Measurements from ENCODE around the gene TRIM38.
"Not testable (repeated sequence)": the region's sequence is repeated elsewhere in the genome, so short reads cannot be mapped to it uniquely, and the experiment has no call there.

TRIM38 gene

DNA sequence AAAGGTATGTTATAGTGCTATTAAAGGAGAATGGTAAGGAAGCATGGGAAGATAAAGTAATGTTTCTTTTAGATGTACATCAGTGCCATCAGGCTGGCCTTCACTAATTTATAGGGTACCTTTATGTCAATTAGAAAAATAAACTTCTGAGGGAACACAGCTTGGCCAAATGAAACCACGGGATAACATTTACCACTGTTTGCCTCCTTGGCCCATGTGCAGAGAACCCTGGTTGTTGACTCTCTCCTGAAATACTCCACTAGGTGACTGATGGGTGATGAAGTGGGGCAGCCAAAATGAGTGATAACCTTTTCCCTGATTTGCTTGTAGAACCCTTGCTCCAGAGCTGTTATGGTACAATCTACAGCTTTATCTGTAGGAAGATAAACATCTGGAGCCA is 9.5 kb downstream of the TRIM38 start:
- no peak for DNase-seq

DNA sequence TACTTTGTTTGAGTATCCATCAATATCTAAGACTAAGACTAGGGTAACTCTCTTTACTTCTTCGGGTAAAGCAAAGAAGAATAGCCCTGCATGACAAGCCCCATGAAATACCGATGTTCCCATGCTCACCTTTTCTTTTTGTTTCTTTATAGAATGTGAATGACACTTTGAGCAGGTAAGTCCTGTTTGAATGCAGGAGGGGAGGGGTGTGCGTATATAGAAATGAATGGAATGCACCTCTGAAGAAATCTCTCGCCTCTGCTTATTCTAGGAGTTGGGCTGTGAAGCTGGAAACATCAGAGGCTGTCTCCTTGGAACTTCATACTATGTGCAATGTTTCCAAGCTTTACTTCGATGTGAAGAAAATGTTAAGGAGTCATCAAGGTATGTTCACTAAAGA is 10.3 kb downstream of the TRIM38 start:
- no peak for DNase-seq

DNA sequence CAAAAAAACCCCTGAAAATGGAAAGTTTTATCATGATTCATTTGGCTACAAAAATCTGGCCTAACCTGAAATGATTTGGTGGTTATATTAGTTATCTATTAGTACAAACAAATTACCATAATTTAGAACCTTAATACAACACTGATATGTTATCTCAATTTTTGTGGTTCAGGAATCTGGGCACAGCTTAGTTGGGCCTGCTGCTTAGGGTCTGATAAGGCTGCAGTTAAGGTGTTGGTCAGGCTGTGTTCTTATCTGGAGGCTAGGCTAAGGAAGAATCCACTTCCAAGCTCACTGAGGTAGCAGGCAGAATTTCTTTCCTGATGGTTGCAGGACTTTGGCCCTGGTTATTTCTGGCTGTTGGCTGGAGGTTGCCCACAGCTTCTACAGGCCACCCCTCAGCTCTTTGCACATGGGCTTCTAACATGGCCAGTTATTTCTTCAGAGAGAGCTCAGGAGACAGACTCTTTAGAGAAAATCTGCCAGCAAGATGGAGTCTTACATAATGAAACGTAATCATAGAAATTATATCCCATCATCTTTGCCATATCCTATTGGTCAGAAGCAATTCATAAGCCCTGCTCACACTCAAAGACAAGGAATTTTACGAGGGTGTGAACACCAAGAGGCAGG is 11.4 kb downstream of the TRIM38 start:
- no peak for DNase-seq

DNA sequence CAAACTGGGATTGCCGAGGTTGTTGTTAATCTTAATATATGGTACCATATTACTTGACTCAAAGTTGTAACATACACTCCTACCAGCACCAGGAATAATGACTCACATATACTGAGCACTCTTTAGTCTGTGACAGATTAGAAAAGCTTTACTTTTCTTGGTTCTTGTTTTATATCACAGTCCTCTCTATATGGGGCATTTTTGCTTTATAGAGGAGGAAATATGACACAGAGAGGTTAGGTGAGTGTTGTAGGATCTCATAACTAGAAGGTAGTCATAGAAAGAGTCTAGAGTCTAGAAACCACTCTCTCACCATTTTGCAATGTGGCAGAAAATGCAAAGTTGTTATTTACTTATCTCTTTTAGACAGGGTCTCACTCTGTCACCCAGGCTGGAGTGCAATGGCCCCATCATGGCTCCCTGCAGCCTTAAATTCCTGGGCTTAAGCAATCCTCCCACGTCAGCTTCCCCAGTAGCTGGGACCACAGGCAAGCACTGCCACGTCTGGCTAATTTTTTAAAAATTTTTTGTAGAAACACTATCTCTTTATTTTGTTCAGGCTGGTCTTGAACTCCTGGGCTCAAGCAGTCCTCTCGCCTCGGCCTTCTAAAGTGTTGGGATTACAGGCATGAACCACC is 13.4 kb downstream of the TRIM38 start:
- DNase-seq, result no peak

DNA sequence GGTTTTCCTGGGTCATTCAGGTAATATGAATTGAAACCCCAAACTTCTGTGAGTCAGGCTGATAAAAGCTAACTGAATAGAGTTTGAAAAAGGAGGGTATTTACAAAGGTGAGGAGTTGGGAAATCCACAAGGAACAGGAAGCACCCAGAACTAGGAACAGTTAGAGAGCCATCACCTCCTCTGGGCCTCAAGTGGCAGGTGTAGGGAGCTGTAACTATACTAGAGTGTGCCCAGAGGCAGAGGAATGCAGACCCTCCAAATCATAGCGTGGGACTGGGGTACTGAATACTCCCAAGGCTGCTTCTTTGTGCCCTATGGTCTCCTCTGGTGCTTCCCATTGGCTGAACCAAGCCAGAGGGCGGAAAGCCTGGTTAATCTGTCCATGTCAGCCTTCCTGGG is 18.3 kb downstream of the TRIM38 start:
- no peak for DNase-seq

DNA sequence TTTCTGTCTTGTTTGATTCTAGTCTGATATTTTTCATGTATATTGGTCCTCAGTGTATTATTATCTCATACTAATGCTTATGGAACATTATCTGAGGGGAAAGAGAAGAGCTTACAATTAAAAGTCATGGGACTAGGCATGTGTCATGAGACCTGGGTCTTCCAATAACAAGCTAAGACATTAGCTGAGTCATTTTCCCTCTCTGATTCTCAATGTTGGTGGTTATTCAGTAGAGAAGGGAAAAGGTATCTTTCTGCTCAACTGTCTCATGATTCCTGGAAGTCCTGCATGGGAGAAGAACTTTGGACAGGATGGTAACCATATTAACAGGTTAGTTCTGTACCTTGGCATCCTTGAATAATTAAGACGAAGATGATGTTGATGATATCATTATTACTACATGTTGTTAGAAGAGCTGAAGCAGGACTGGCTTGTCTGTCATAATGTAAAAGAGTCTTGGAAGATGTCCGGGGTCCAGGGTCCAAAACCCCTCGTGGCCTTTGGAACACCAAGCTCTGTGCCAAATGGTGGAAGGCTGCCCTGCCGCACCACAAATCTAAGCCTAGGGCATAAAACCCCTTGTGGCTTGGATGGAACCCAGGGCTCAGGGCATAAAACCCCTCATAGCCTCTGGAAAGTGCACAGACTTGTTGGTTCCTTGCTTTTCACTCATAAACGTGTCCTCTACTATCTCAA is 19.1 kb downstream of the TRIM38 start:
- DNase-seq, result no peak

DNA sequence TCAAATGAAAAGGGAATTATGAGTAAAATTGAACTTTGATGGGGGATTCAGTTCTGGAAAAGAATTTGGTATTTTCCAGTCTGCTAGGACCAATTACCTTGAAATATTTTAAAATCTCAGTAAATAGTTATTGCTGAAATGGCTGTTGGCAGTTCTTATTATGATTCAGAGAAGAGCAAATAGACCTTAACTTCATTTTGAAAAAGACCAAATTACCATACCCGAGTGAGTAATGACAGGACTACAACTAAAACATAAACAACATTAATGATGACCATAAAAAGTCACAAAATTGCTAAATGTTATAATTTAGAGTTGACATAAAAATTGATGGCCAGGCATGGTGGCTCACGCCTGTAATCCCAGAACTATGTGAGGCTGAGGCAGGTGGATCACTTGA is 21.7 kb downstream of the TRIM38 start:
- no peak for DNase-seq

DNA sequence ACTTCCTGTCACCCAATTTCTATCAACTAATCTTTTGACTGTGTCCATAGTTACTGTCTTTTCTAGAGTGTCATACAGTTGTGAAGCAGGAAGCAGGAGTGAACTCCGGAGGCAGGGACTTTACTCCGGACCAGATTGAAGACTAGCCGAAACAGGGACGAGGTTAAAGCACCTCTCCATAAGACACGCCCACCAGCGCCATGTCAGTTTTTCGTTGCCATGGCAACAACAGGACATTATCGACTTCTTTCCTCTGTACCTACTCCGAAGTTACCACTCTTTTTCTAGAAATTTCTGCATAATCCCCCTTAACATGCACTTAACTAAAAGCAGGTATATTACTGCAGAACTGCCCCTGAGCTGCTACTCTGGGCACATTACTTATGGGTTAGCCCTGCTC is 25.2 kb downstream of the TRIM38 start:
- no peak for DNase-seq

DNA sequence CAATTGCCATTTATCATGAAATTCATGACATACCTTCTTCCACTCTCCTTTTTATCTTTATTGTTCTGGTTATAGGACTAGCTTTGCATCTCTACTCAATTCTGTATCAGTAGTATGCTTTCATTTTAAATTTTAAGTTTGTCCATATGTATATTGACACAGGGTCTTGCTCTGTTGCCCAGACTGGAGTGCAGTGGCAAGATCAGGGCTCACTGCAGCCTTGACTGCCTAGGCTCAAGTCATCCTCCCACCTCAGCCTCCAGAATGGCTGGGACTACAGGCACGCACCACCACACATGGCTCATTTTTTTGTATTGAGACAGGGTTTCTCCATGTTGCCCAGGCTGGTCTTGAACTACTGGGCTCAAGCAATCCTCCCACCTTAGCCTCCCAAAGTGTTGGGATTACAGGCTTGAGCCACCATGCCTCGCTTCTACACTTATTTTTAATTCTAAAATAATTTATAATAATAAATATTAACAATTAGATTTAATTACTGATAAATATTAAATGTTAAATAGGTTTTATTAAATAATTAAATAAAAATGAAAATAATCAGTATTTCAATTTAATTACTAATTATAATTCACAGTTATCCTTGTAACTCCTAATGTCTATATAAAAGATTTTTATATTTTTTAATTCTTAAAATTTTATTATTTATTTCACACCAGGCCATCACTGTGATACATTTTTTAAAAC is 27.7 kb downstream of the TRIM38 start:
- DNase-seq, result no peak

DNA sequence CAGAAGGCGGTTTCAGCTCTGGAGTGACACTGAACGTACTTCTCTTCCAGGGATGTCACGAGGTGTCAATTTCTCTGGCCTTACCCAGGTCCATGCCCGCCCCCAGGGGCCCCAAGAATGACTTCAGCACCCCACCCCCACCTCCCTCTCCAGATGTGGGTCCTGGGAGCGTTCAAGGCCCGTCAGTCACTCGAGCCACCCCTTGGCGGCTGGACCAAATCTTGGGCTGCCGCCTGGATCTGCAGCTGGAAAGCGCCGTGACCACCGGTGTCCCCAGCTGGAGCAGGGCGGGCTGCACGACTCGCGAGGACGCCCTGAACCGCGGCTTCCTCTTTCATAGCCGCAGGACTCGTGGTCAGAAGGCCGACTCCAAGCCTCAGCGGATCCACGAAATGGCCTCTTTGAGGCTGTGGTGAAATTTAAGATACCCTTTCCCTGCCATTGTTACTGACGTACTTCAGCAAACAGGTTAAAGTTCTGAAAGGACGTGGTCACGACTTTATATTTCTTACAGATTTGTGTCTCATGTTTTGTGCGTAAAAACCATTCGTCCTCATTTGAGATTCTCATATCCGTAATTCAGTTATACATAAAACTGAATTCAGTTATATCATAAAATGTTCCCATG is 29.3 kb downstream of the TRIM38 start:
- DNase-seq, result peak; percentile 31

DNA sequence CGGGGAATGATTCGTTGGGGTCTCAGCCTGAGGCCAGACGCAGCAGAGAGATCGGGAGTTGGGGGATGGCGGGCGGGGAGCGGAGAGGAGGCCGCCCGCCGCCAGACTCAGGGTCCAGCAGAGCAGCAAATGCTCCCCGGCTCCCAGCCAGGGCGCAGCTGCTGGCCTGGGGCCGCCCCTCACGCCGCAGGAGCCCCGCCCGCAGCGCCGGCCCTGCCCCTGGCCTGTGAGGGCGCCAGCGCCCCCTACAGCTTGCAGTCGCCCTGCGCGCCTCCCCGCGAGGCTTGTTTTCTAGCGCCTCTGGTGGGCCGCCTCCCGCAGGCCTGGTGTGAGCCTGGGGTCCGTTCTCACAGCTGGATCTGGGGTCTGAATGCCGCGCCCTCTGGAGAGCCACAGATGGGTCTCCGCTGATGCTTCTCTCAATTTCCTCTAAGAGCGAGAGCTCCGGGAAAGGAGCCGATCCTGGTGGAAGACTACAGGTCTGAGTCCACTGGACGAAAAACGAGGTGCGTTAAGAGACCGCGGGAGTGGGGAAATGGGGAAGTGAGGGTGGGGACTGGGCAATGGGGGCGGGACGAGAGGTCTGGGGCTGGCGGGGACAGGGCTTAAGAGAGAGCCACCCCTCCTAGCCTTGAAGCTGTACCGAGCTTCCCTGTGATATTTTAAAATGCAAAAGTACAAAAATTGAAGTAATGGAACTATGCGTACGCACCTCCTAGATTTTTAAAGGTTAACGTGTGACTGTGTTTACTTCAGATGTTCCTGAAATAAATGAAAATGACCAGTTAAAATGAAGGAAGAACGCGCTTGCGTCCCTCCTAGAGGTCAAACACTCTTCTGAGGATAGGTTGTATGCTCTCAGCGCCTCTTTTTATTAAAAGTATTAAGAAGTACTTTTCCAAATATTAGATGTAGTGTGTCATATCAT is 30.1 kb downstream of the TRIM38 start:
- peak; percentile 50 for DNase-seq

DNA sequence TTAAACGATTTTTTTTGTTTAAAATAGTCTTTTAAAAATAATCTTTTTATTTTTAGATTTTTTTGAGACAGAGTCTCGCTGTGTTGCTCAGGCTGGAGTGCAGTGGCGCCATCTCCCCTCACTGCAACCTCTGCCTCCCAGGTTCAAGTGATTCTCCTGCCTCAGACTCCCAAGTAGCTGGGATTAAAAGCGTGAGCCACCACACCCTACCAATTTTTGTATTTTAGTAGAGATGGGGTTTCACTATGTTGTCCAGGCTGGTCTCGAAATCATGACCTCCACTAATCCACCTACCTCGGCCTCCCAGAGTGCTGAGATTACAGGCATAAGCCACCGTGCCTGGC is 30.7 kb downstream of the TRIM38 start:
- not testable (repeated sequence) for DNase-seq

DNA sequence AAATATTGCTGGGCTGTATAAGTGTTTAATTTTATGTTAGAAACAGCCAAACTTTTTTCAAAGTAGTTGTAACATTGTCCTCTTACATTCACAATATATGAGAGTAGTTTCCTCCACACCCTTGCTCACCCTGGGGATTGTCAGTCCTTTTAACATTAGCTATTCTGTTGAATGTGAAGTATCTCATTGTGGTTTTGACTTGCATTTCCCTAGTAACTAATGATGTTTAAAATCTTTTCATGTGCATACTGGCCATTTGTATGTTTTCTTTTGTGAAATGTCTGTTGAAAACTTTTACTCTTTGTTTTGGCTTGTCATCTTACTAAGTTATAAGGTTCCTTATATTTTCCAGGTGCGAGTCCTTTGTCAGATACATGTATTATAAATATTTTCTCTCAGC is 32.9 kb downstream of the TRIM38 start:
- DNase-seq, result no peak

DNA sequence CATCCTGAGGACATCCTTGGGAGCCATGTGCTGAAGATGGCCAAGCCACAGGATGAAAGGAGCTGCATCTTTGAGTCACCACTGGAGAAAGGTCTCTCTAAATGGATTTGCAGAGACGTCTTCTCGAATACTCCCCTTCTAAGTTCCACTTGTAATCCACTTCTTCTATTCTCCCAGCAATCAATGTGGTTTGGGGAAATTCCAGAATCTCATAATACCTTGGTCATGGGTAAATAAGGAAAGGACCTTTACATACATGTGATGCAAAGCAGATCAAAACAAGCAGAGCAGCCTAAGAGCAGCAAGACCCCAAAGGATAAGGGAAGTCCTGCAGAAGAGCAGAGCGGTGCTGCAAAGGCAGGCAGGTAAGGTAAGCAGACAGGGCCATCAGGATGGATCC is 35.3 kb downstream of the TRIM38 start:
- DNase-seq, result no peak

DNA sequence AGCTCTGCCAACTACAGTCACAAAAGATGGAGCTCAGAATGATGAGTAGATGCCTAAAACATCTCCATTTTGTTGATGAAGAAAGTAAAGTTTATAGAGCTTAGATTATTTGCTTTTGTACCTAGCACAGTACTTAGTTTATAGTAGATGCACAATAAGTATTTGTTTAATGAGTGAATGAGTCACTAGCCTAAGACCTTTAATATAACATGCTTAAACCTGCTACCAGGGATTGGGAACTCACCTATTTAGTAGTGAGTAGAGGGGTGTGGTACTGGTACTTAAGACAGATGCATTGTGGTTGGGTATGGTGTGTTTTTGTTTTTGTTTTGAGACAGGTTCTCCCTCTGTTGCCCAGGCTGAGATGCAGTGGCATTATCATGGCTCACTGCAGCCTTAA is 35.8 kb downstream of the TRIM38 start:
- no peak for DNase-seq

DNA sequence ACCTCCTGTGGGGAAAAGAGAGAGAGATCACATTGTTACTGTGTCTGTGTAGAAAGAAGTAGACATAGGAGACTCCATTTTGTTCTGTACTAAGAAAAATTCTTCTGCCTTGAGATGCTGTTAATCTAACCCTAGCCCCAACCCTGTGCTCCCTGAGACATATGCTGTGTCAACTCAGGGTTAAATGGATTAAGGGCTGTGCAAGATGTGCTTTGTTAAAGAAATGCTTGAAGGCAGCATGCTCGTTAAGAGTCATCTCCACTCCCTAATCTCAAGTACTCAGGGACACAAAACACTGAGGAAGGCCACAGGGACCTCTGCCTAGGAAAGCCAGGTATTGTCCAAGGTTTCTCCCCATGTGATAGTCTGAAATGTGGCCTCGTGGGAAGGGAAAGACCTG is 36.6 kb downstream of the TRIM38 start:
- not testable (repeated sequence) for DNase-seq

DNA sequence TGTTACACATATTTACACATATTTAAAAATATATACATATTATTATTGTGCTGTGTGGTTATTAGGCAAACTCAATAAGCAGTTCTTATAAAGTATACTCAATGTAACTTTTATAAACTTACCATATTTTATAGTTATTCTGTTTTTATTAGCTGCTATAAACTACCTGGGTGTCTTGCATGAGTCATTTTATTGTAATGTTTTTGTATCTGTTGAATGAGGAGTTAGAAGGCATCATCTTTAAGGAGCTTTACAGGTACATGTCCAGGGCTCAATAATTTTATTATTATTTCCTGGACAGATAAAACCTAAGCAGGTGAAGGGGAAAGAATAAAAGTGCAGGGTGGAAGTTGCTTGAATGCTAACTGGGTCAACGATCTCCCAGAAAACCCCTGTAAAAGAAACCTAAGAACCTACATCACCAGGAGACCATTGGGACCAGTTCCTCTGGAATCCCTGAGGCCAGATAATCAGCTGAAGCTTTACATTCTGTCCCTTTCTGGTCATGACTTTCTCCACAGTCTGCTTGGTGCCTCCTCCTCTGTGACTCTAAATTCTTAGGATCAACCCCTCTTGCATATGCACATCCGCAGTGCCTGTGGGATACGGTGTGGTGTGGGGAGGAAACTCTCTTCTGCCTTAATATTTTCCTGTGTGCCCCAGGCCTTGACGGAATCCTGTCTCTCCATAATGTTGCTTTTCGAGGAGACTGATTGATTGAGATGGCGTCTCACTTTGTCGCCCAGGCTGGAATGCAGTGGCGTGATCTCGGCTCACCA is 38.0 kb downstream of the TRIM38 start:
- DNase-seq, result no peak

DNA sequence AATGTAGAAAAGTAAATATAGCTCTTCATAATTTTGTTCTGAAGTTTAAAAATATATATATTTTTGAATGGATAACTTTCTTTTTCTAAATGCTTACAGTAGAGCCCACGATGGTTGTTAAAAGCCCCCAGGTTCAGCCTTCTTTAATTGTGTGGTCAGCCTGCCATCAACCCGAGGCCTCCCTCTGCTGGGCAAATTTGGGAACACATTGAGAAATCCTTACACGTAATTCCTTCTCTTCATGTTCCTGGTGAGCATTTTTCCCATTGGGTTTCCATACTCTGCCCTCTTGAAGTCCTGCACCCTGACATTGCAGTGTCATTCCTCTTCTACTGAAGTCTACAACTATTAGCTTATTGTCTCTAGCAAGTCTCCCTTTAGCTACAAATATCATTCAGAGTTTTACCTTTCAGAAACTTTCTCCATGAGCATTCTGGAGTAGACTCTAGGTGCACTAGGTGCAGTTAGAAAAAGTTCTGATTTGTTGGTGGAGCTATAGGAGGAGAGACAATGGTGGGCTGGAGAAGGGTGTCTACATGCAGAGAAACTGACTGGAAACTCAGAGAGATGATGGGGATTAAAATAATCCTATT is 40.6 kb downstream of the TRIM38 start:
- DNase-seq, result peak; percentile 51

DNA sequence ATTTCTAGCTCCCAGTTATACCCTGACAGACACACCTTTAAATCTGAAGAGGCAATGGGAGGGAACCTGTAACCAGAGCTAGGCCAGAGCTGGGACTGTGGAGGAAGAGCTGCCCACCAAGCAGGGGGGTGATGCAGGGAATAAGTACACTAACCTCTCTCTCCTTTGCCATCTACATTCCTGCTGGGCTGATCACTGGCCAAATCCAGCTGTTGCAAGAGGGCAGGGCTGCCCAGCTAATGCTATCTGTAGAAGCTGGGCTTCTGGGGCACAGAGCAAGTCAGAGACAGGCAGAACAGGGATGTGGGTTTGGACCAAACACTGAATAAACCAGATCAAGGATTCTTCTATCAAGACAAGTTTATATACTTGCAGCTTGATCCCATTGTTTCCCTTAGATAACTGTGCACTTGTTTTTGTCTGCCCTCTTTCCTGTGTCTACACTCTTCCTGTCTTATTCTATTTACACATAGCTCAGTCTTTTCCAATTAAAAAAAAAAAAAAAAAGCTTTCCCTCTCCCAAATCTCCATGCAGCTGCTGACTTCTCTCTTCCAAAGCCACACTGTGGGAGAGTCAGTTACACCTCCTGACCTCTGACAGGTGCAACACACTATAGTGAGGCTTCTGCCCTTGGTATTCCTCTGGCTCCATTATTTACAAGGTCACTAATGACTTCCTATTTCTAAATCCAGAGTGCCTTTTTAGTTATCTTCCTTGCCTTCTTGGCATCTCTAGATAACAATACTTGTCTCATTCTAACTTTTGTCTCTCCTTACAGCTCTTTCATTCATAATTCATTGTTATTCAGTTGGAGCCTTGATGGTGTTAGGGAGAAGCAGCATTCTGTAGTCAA is 43.7 kb downstream of the TRIM38 start:
- no peak for DNase-seq

DNA sequence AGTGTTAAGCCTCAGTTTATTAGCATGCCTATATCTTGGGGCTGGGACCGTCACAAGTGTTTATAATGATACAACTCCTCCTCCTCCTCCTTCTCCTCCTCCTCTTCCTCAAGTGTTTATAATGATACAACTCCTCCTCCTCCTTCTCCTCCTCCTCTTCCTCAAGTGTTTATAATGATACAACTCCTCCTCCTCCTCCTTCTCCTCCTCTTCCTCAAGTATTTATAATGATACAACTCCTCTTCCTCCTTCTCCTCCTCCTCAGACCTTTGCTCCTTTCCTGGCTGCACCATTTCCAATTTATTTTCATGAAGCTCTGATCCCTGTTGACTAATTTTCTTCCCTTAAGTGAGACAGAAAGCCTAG is 44.3 kb downstream of the TRIM38 start:
- not testable (repeated sequence) for DNase-seq
